Suppressor macrophage treated with lipopolysaccharide for 4 hours (primary cell): ENCODE measurements around the gene HTR6.

Experiments used
- DNase-seq: peaks from one replicate; pipeline ENCODE4 v3.0.0-alpha.2; 2020

HTR6 gene

GRCh38 chr1:19689856-19690255 is 25.2 kb downstream of the HTR6 start:
- peak; percentile 46 for DNase-seq

- no peak for DNase-seq
These were observed 25.7 kb downstream of the HTR6 start for GRCh38 chr1:19690342-19690741.

- DNase-seq: no peak
These were observed 29.6 kb downstream of the HTR6 start for GRCh38 chr1:19694298-19694697.

- DNase-seq: no peak
These were observed 31.1 kb downstream of the HTR6 start for GRCh38 chr1:19695772-19696171.

GRCh38 chr1:19696820-19697219 is 32.1 kb downstream of the HTR6 start:
- no peak for DNase-seq

- DNase-seq: no peak
These were observed 33.5 kb downstream of the HTR6 start for GRCh38 chr1:19698181-19698580.

- no peak for DNase-seq
These were observed 35.6 kb downstream of the HTR6 start for GRCh38 chr1:19700079-19700777.

- no peak for DNase-seq
These were observed 38.6 kb downstream of the HTR6 start for GRCh38 chr1:19703280-19703679.

GRCh38 chr1:19704247-19705113 is 39.8 kb downstream of the HTR6 start:
- peak; percentile 69 for DNase-seq

- no peak for DNase-seq
These were observed 40.8 kb downstream of the HTR6 start for GRCh38 chr1:19705464-19705863.

GRCh38 chr1:19706136-19706535 is 41.5 kb downstream of the HTR6 start:
- no peak for DNase-seq

GRCh38 chr1:19708567-19709110 is 44.0 kb downstream of the HTR6 start:
- no peak for DNase-seq

- no peak for DNase-seq
These were observed 44.7 kb downstream of the HTR6 start for GRCh38 chr1:19709260-19709793.

- no peak for DNase-seq
These were observed 46.3 kb downstream of the HTR6 start for GRCh38 chr1:19710825-19711611.

- no peak for DNase-seq
These were observed 48.3 kb downstream of the HTR6 start for GRCh38 chr1:19712928-19713327.

GRCh38 chr1:19715334-19716203 is 50.9 kb downstream of the HTR6 start:
- DNase-seq: peak; percentile 93

- no peak for DNase-seq
These were observed 52.8 kb downstream of the HTR6 start for GRCh38 chr1:19717467-19717866.

GRCh38 chr1:19720174-19720573 is 55.5 kb downstream of the HTR6 start:
- DNase-seq: no peak

- DNase-seq: no peak
These were observed 56.3 kb downstream of the HTR6 start for GRCh38 chr1:19720973-19721372.

GRCh38 chr1:19723874-19724273 is 59.2 kb downstream of the HTR6 start:
- no peak for DNase-seq

GRCh38 chr1:19725606-19726005 is 60.9 kb downstream of the HTR6 start:
- DNase-seq: no peak
